Measurements from ENCODE around the gene ACAP3. TPM values are rescaled to one million over a fixed set of nuclear protein-coding genes. Genes with fewer than 3 reads are reported as not detected.

The ACAP3 gene
- polyA plus RNA-seq, 1 donor: 67.7 TPM

- Histone ChIP-seq H3K4me3 (ENCODE audit: low read length) (no peak overlapping the region), H3K27me3 (ENCODE audit: control insufficient read depth, insufficient read depth, low read length) (peaks cover 22% of the 10 kb centered on the region), H3K9me3 (ENCODE audit: control insufficient read depth, low read depth, low read length) (peaks cover 6% of the 10 kb centered on the region), H3K4me1 (ENCODE audit: control insufficient read depth, insufficient read depth, low read length) (peaks cover 21% of the 10 kb centered on the region), H3K36me3 (ENCODE audit: control insufficient read depth, insufficient read depth, low read length) (no peaks in the 10 kb centered on the region), H3K27ac (ENCODE audit: low read length) (no peak overlapping the region)
- WGBS (ENCODE audit: insufficient coverage, low lambda C conversion rate): no CpG with 5 or more reads among the region's 9 CpGs
- DNase-seq: no peak
Observed at GRCh38 chr1:1283821-1284220, 23.9 kb downstream of the ACAP3 start.

DNA sequence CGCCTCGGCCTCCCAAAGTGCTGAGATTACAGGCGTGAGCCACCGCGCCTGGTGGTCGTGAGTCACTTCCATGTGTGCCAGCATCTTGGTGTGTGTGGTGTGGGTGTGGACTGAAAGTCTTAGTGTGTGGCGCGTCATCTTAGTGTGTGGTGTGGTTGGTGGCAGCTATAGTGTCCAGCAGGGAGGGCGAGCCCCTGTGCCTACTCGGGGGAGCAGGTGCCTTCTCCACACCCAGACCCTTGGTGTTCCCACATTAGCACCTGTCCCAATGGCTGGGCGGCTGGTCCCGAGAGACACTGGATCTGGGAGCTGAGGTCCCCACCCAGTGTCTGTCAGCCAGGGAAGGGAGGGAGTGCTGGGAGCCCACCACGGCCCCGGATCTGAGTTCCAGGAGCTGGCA, 24.7 kb downstream of the ACAP3 start:
- H3K4me3 ChIP-seq (ENCODE audit: low read length): no peak overlapping the region
- H3K27ac ChIP-seq (ENCODE audit: low read length): no peak overlapping the region
- H3K27me3 ChIP-seq (ENCODE audit: control insufficient read depth, insufficient read depth, low read length): peaks cover 22% of the 10 kb centered on the region
- H3K9me3 ChIP-seq (ENCODE audit: control insufficient read depth, low read depth, low read length): peaks cover 6% of the 10 kb centered on the region
- no peak for DNase-seq
- H3K4me1 ChIP-seq (ENCODE audit: control insufficient read depth, insufficient read depth, low read length): peaks cover 24% of the 10 kb centered on the region
- WGBS (ENCODE audit: insufficient coverage, low lambda C conversion rate): no CpG with 5 or more reads among the region's 14 CpGs
- H3K36me3 ChIP-seq (ENCODE audit: control insufficient read depth, insufficient read depth, low read length): no peaks in the 10 kb centered on the region

DNA sequence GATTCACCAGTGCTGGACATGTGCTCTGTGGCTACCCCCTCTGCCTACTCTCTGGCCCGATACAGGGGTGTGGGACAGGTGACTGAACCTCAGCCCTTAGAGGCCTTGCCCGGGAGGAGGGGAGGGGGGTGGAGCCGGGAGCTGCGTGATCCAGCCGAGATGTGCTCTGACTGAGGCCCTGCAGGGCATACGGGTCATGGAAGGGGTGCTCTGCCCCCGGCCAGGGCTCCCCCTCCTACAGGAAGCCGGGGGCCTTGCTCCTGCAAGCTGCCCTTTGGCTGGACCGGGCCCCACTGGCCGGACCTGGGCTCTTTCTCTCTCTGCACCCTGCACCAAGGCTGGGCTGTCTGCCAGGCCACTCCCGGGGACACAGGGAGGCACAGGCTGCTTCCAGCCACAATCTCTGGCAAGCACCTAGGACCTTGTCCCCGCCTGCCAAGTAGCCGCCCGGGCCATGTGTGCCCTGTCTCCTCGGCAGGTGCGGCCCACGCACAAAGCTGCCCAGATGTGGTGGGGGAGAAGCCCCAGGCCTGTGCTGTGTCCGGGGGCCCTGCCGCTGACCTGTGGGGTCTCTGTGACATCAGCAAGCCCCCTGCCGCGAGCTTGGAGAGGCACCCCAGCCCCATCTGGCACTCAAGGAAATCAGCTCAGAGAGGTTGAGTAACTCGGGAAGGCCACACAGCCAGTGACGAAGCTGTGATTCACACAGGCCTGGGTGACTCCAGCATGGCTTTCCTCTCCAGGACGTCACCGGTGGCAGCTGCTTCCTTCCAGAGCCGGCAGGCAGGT, 26.0 kb downstream of the ACAP3 start:
- Histone ChIP-seq H3K9me3 (ENCODE audit: control insufficient read depth, low read depth, low read length) (peaks cover 6% of the 10 kb centered on the region), H3K36me3 (ENCODE audit: control insufficient read depth, insufficient read depth, low read length) (no peaks in the 10 kb centered on the region), H3K27ac (ENCODE audit: low read length) (peak overlapping the region; percentile 76), H3K4me3 (ENCODE audit: low read length) (no peak overlapping the region), H3K4me1 (ENCODE audit: control insufficient read depth, insufficient read depth, low read length) (peaks cover 24% of the 10 kb centered on the region), H3K27me3 (ENCODE audit: control insufficient read depth, insufficient read depth, low read length) (peaks cover 14% of the 10 kb centered on the region)
- peak; percentile 88 to 97 for DNase-seq
- WGBS (ENCODE audit: insufficient coverage, low lambda C conversion rate): no CpG with 5 or more reads among the region's 26 CpGs

GRCh38 chr1:1280782-1281481, 26.8 kb downstream of the ACAP3 start:
- Histone ChIP-seq H3K4me3 (ENCODE audit: low read length) (no peak overlapping the region), H3K27me3 (ENCODE audit: control insufficient read depth, insufficient read depth, low read length) (peaks cover 6% of the 10 kb centered on the region), H3K27ac (ENCODE audit: low read length) (peak overlapping the region; percentile 76), H3K36me3 (ENCODE audit: control insufficient read depth, insufficient read depth, low read length) (no peaks in the 10 kb centered on the region), H3K4me1 (ENCODE audit: control insufficient read depth, insufficient read depth, low read length) (peaks cover 24% of the 10 kb centered on the region), H3K9me3 (ENCODE audit: control insufficient read depth, low read depth, low read length) (peaks cover 4% of the 10 kb centered on the region)
- no CpG with 5 or more reads among the region's 21 CpGs for WGBS (ENCODE audit: insufficient coverage, low lambda C conversion rate)
- DNase-seq: no peak

DNA sequence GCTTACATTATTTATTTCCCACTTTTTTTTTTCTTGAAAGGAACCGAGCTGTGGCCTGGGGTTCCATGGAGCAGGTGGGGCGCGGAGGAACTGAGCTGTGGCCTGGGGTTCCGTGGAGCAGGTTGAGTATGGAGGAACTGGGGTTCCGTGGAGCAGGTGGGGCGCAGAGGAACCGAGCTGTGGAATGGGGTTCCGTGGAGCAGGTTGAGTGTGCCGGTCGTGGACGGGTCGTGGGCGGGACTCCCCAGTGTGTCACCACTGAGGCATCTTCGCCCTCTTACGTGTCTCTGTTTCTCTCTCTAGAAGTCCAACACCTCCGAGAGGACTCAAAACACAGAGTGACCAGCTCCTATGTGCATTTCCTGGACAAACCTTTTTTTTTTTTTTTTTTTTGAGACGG, 28.7 kb downstream of the ACAP3 start:
- Histone ChIP-seq H3K27me3 (ENCODE audit: control insufficient read depth, insufficient read depth, low read length) (no peaks in the 10 kb centered on the region), H3K4me3 (ENCODE audit: low read length) (no peak overlapping the region), H3K36me3 (ENCODE audit: control insufficient read depth, insufficient read depth, low read length) (no peaks in the 10 kb centered on the region), H3K27ac (ENCODE audit: low read length) (no peak overlapping the region), H3K9me3 (ENCODE audit: control insufficient read depth, low read depth, low read length) (peaks cover 5% of the 10 kb centered on the region), H3K4me1 (ENCODE audit: control insufficient read depth, insufficient read depth, low read length) (peaks cover 31% of the 10 kb centered on the region)
- WGBS (ENCODE audit: insufficient coverage, low lambda C conversion rate): no CpG with 5 or more reads among the region's 17 CpGs
- no peak for DNase-seq

DNA sequence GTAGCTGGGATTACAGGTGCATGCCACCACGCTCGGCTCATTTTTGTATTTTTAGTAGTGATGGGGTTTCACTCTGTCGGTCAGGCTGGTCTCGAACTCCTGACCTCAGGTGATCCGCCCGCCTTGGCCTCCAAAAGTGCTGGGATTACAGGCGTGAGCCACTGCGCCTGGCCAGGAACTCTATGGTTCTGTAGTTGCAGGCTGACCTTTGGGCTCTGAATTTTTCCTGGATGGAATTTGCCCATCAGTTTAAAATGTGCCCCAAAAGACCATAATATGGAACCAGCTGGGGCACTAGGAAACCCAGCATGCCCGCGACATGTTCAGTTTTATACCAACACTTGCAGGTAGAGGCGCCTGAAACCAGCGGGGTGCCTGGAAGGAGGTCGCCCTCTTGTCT, 29.1 kb downstream of the ACAP3 start:
- no CpG with 5 or more reads among the region's 13 CpGs for WGBS (ENCODE audit: insufficient coverage, low lambda C conversion rate)
- peaks cover 5% of the 10 kb centered on the region for H3K9me3 ChIP-seq (ENCODE audit: control insufficient read depth, low read depth, low read length)
- H3K4me3 ChIP-seq (ENCODE audit: low read length): no peak overlapping the region
- H3K36me3 ChIP-seq (ENCODE audit: control insufficient read depth, insufficient read depth, low read length): no peaks in the 10 kb centered on the region
- DNase-seq: peak in 1 of 2 donors; percentile 39
- no peaks in the 10 kb centered on the region for H3K27me3 ChIP-seq (ENCODE audit: control insufficient read depth, insufficient read depth, low read length)
- H3K4me1 ChIP-seq (ENCODE audit: control insufficient read depth, insufficient read depth, low read length): peaks cover 31% of the 10 kb centered on the region
- H3K27ac ChIP-seq (ENCODE audit: low read length): no peak overlapping the region

GRCh38 chr1:1275836-1276235, 31.9 kb downstream of the ACAP3 start:
- WGBS (ENCODE audit: insufficient coverage, low lambda C conversion rate): 100% methylated on average over 1 of the region's 9 CpGs
- H3K4me3 ChIP-seq (ENCODE audit: low read length): no peak overlapping the region
- peaks cover 5% of the 10 kb centered on the region for H3K36me3 ChIP-seq (ENCODE audit: control insufficient read depth, insufficient read depth, low read length)
- H3K9me3 ChIP-seq (ENCODE audit: control insufficient read depth, low read depth, low read length): peaks cover 5% of the 10 kb centered on the region
- peaks cover 25% of the 10 kb centered on the region for H3K4me1 ChIP-seq (ENCODE audit: control insufficient read depth, insufficient read depth, low read length)
- H3K27me3 ChIP-seq (ENCODE audit: control insufficient read depth, insufficient read depth, low read length): no peaks in the 10 kb centered on the region
- H3K27ac ChIP-seq (ENCODE audit: low read length): no peak overlapping the region
- no peak for DNase-seq

- H3K27me3 ChIP-seq (ENCODE audit: control insufficient read depth, insufficient read depth, low read length): no peaks in the 10 kb centered on the region
- no peak overlapping the region for H3K27ac ChIP-seq (ENCODE audit: low read length)
- DNase-seq: no peak
- peaks cover 5% of the 10 kb centered on the region for H3K9me3 ChIP-seq (ENCODE audit: control insufficient read depth, low read depth, low read length)
- no peak overlapping the region for H3K4me3 ChIP-seq (ENCODE audit: low read length)
- no CpG with 5 or more reads among the region's 15 CpGs for WGBS (ENCODE audit: insufficient coverage, low lambda C conversion rate)
- peaks cover 5% of the 10 kb centered on the region for H3K36me3 ChIP-seq (ENCODE audit: control insufficient read depth, insufficient read depth, low read length)
- H3K4me1 ChIP-seq (ENCODE audit: control insufficient read depth, insufficient read depth, low read length): peaks cover 23% of the 10 kb centered on the region
Observed at GRCh38 chr1:1274931-1275431, 32.7 kb downstream of the ACAP3 start.

GRCh38 chr1:1274299-1274930, 33.3 kb downstream of the ACAP3 start:
- no CpG with 5 or more reads among the region's 31 CpGs for WGBS (ENCODE audit: insufficient coverage, low lambda C conversion rate)
- Histone ChIP-seq H3K9me3 (ENCODE audit: control insufficient read depth, low read depth, low read length) (peaks cover 5% of the 10 kb centered on the region), H3K27ac (ENCODE audit: low read length) (no peak overlapping the region), H3K27me3 (ENCODE audit: control insufficient read depth, insufficient read depth, low read length) (no peaks in the 10 kb centered on the region), H3K4me3 (ENCODE audit: low read length) (peak overlapping the region; percentile 77), H3K36me3 (ENCODE audit: control insufficient read depth, insufficient read depth, low read length) (peaks cover 5% of the 10 kb centered on the region), H3K4me1 (ENCODE audit: control insufficient read depth, insufficient read depth, low read length) (peaks cover 23% of the 10 kb centered on the region)
- no peak for DNase-seq

GRCh38 chr1:1273512-1274298, 34.0 kb downstream of the ACAP3 start, which contains the start of gene UBE2J2:
Gene UBE2J2 (minus strand): TSS chr1:1273854. CDS start chr1:1267992, 5,862 bp downstream.
- Histone ChIP-seq H3K4me1 (ENCODE audit: control insufficient read depth, insufficient read depth, low read length) (peaks cover 19% of the 10 kb centered on the region), H3K27ac (ENCODE audit: low read length) (peak within 1 kb of the TSS; percentile 7), H3K27me3 (ENCODE audit: control insufficient read depth, insufficient read depth, low read length) (no peaks in the 10 kb centered on the region), H3K36me3 (ENCODE audit: control insufficient read depth, insufficient read depth, low read length) (peaks cover 7% of the 10 kb centered on the region), H3K9me3 (ENCODE audit: control insufficient read depth, low read depth, low read length) (peaks cover 3% of the 10 kb centered on the region), H3K4me3 (ENCODE audit: low read length) (peak within 1 kb of the TSS; percentile 95)
- peak; percentile 90 to 91 for DNase-seq
- WGBS (ENCODE audit: insufficient coverage, low lambda C conversion rate): no CpG with 5 or more reads among the region's 105 CpGs

All from large intestine (tissue), 3 donors.